Stomach (tissue), 9 donors: ENCODE data around the gene NCOA3. TPM values are rescaled to one million over a fixed set of nuclear protein-coding genes. Genes with fewer than 3 reads are reported as not detected.
A peak's percentile ranks its signal among the peaks of the same experiment; 100 is the strongest.

Experiments used
- DNase-seq, 2 donors: peaks; one replicate each; pipeline versions ENCODE4 v3.0.0 to v3.0.0-alpha.2; 2013 to 2019
- H3K27ac ChIP-seq, 5 donors: fragments of 200-600 bp in 4 of 5; sonication (generic) in 4 of 5; one replicate each; pipeline ENCODE4 v1.5.1; 2013 to 2019; ENCODE audit warnings: mild to moderate bottlenecking in 1 of 5, moderate library complexity in 1 of 5
- H3K27me3 ChIP-seq, 3 donors: fragments of 200-600 bp; sonication (generic); one replicate each; pipeline ENCODE4 v1.5.1; 2017 to 2019; ENCODE audit warnings: mixed run types in 1 of 3
- H3K36me3 ChIP-seq, 4 donors: fragments of 200-600 bp; sonication (generic); 1 replicate in 3 of 4; 2 replicates in 1 of 4; pipeline ENCODE4 v1.5.1; 2016 to 2019
- H3K4me1 ChIP-seq, 4 donors: fragments of 200-600 bp; sonication (generic); one replicate each; pipeline ENCODE4 v1.5.1; 2016 to 2019
- H3K4me3 ChIP-seq, 4 donors: fragments of 200-600 bp; sonication (generic) in 3 of 4; one replicate each; pipeline ENCODE4 v1.5.1; 2016 to 2019; ENCODE audit warnings: mild to moderate bottlenecking in 1 of 4
- H3K9me3 ChIP-seq, 4 donors: fragments of 200-600 bp; sonication (generic); one replicate each; pipeline ENCODE4 v1.5.1; 2016 to 2019
- EP300 ChIP-seq: sonication (generic); formaldehyde crosslinking; IDR thresholded peaks from one replicate; pipeline ENCODE4 v1.6.1; 2017; ENCODE audit warnings: antibody characterized with exemption
- POLR2A ChIP-seq, 4 donors: fragments of 450-650 bp; IDR thresholded peaks; one replicate each; pipeline ENCODE4 v1.6.1; 2016; ENCODE audit warnings: antibody characterized with exemption in 4 of 4, control low read depth in 2 of 4, mild to moderate bottlenecking in 1 of 4, moderate library complexity in 1 of 4
- POLR2AphosphoS5 ChIP-seq, 3 donors: sonication (generic); formaldehyde crosslinking; IDR thresholded peaks; one replicate each; pipeline ENCODE4 v1.6.1; 2016; ENCODE audit warnings: antibody characterized with exemption in 3 of 3
- WGBS, 5 donors: extraction: QIAGEN DNeasy Blood & Tissue Kit in 3 of 5; methylation state at CpG; one replicate each; pipeline versions ENCODE4 v1.1.5 to v1.1.7; 2013 to 2018; 5-methylcytosine and 5-hydroxymethylcytosine counted together
- intact Hi-C: fragments of 100-400 bp; cut with DNase I; formaldehyde crosslinking; loops from one replicate; pipeline ENCODE4 v1.15.1; 2023; ENCODE audit warnings: low total_unique reads
- polyA plus RNA-seq, 3 donors: library from polyadenylated mRNA; stranded (reverse); fragments of 200-250 nt; gene quantifications; one replicate each; pipeline ENCODE4 v1.2.3, GENCODE V29; 2013
- total RNA-seq, 5 donors: library from RNA; depleted of rRNA; stranded (reverse); fragments of >200 nt; gene quantifications; one replicate each; pipeline versions ENCODE4 v1.1.0 to v1.2.3, GENCODE V29; 2014 to 2016
- TF ChIP-seq, protein P1 (sequence below), 7 experiments: fragments of 450-650 bp in 4 of 7; fragments of 200-600 bp in 3 of 7; sonication (generic) in 3 of 7; IDR thresholded peaks; one replicate each; pipeline ENCODE4 v1.5.1; 2016 to 2019; ENCODE audit warnings: antibody characterized with exemption in 7 of 7, control low read depth in 2 of 7, mild to moderate bottlenecking in 1 of 7
- donor health status: healthy with polysubstance abuse.
- donor health status: Bipolar disorder and iron deficiency.
- donor health status: healthy.

The NCOA3 gene
- total and polyA plus RNA-seq, 8 donors = 4.1 to 60.8 (median 16.3) TPM

DNA sequence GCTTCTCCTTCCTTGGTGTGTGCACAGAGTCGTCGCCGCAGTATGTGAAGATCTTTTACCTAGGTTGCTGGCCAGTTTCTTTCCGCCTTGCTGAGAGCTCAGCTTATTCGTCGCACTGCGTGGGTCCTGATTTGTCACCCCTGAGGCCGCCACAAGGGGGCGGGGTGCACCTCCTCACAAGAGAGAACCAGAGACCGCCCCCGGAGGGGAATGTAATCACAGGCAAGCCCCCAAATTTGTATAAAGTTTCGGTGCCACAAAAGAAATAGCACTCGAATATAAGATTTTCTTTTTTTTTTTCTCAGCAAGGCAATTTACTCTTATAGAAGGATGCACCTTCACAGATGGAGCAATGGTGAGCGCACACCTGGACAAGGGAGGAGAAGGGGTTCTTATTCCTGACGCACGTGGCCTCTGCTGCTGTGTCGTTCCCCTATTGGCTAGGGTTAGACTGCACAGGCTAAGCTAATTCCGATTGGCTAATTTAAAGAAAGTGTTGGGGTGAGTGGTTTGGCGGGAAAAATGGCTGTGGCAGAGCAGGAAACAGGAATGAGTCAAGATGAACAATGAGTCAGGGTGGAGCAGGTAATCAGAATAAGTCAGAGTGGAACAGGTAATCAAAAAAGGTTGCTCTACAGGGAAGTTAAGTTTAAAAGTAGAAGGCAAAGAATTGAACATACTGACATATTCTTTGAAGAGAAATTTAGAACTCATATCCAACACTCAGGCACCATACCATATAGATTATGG lies 19.5 kb downstream of the NCOA3 start:
- Histone ChIP-seq H3K4me3 (no peak overlapping the region), H3K4me1 (peaks cover 0 to 22% (median 7%) of the 10 kb centered on the region in 4 donors), H3K9me3 (peaks cover 0 to 17% (median 11%) of the 10 kb centered on the region in 4 donors), H3K27ac (no peak overlapping the region), H3K36me3 (peaks cover 5 to 27% (median 18%) of the 10 kb centered on the region in 4 donors), H3K27me3 (no peaks in the 10 kb centered on the region)
- 96 to 98% (median 97%) methylated on average over 19 of the region's 19 CpGs for WGBS, 5 donors
- intact Hi-C loops = no loop called here
- no peak for DNase-seq
- TF ChIP-seq, protein P1, sequence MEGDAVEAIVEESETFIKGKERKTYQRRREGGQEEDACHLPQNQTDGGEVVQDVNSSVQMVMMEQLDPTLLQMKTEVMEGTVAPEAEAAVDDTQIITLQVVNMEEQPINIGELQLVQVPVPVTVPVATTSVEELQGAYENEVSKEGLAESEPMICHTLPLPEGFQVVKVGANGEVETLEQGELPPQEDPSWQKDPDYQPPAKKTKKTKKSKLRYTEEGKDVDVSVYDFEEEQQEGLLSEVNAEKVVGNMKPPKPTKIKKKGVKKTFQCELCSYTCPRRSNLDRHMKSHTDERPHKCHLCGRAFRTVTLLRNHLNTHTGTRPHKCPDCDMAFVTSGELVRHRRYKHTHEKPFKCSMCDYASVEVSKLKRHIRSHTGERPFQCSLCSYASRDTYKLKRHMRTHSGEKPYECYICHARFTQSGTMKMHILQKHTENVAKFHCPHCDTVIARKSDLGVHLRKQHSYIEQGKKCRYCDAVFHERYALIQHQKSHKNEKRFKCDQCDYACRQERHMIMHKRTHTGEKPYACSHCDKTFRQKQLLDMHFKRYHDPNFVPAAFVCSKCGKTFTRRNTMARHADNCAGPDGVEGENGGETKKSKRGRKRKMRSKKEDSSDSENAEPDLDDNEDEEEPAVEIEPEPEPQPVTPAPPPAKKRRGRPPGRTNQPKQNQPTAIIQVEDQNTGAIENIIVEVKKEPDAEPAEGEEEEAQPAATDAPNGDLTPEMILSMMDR (IDR thresholded peaks at IDR 0.05) = no peak

DNA sequence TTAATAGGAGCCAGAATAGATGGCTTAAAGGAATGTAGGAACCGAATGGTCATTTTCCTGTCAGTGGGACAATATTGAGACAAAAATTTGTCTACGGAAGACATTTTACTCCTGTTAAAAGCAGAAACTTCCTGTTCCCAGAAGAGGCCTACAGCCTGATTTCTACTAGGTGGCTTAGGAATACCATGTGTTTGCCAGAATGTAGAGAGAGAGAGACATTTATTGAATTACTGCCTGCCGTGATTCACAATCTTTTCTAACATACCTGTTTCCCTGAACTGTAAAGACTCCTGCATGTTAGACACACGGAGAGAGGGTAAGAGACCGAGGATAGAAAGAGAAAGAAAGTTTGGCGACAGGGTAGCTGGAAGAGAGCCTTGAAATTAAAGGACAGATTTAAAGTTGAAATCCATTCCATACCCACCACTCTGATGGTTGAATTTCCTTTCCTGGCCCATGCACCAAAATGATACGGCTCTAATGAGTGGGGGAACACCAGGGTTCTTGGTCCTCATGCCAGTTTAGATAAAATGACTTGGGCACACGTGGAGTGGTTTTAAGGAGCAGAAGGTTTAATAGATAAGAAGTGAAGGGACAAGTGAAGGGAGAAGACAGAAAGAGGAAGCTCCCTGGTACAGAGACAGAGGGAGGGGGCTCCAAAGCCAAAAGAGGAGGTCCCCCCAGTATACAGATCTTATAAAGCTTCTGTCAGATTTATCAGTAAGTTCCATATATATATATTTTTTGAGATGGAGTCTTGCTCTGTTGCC lies 22.5 kb downstream of the NCOA3 start:
- 55 to 73% (median 67%) methylated on average over 8 of the region's 8 CpGs for WGBS, 5 donors

DNA sequence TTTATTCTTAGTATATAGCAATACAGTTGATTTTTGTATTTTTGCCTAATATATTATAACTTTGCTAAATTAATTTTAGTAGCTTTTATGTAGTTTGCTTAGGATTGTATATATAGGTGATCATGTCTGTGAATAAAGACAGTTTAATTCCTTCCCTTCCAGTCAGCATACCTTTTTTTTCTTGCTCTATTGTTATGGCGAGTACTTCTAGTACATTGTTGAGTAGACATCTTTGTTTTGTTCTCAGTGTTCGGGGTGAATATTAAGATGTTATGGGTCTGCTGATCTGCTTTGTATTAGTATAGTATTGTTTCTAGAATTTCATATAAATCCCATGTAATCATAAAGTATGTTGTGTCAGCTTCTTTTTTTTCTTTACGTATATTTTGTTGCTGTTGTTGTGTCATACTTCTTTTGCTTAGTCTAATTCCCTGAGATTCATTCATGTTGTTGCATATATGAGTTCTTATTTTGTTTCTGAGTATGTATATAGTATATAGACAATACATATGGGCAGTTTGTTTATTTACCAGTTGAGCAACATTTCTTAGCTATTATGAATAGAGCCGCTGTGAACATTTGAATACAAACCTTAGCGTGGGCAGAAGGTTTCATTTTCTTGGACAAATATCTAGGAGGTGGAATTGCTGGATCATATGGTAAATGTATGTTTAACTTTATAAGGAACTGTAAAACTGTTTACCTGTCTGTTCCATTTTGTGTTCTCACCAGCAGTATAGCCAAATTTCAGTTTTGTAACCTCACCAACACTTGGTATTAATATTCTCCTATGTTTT lies 25.5 kb downstream of the NCOA3 start:
- H3K9me3 ChIP-seq = peaks cover 0 to 9% (median 7%) of the 10 kb centered on the region in 4 donors
- TF ChIP-seq EP300 (no peak), POLR2AphosphoS5 (IDR thresholded peaks at IDR 0.05) (no peak), POLR2A (IDR thresholded peaks at IDR 0.05) (no peak)
- TF ChIP-seq, protein P1 (IDR thresholded peaks at IDR 0.05) = no peak
- no peaks in the 10 kb centered on the region for H3K27me3 ChIP-seq
- H3K4me3 ChIP-seq = no peak overlapping the region
- H3K4me1 ChIP-seq = peaks cover 0 to 39% (median 13%) of the 10 kb centered on the region in 4 donors
- H3K36me3 ChIP-seq = peaks cover 0 to 5% (median 0%) of the 10 kb centered on the region in 4 donors
- DNase-seq = no peak
- H3K27ac ChIP-seq = no peak overlapping the region
- WGBS, 5 donors = 94 to 98% (median 97%) methylated on average over 5 of the region's 5 CpGs
- intact Hi-C loops = no loop called here

More for the DNA sequence above, 22.5 kb downstream of the NCOA3 start:
- peaks cover 5 to 19% (median 15%) of the 10 kb centered on the region in 4 donors for H3K36me3 ChIP-seq
- no peak overlapping the region for H3K4me3 ChIP-seq
- DNase-seq = no peak
- TF ChIP-seq POLR2A (IDR thresholded peaks at IDR 0.05) (no peak), EP300 (no peak), POLR2AphosphoS5 (IDR thresholded peaks at IDR 0.05) (no peak)
- TF ChIP-seq, protein P1 (IDR thresholded peaks at IDR 0.05) = no peak
- no peaks in the 10 kb centered on the region for H3K27me3 ChIP-seq
- intact Hi-C loops = no loop called here
- H3K27ac ChIP-seq = peak overlapping the region in 1 of 5 donors; percentile 56
- H3K9me3 ChIP-seq = peaks cover 0 to 25% (median 18%) of the 10 kb centered on the region in 4 donors
- peaks cover 0 to 19% (median 8%) of the 10 kb centered on the region in 4 donors for H3K4me1 ChIP-seq

DNA sequence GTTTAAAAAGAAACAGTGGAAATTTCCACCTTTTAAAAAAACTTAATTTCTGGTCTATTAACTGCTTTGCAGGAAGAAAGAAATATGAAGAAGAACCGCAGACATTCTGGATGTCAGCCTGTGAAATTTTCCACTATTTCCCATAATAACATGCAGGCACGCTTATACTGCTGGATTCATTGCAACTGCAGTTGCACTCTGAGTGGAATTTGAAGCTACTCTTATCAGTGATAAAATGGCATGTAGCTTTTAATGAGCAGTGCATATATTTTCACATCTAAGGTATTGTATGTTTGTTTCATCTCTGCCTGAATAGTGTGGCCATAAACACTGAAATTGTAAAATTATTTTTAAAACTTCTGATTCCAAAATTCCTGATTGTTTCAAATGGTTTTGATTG lies 28.2 kb downstream of the NCOA3 start:
- Histone ChIP-seq H3K9me3 (peaks cover 0 to 9% (median 7%) of the 10 kb centered on the region in 4 donors), H3K4me1 (peaks cover 0 to 22% (median 10%) of the 10 kb centered on the region in 4 donors), H3K4me3 (no peak overlapping the region), H3K36me3 (peaks cover 0 to 5% (median 0%) of the 10 kb centered on the region in 4 donors), H3K27me3 (no peaks in the 10 kb centered on the region), H3K27ac (no peak overlapping the region)
- intact Hi-C loops = no loop called here
- DNase-seq = no peak
- 71 to 80% (median 76%) methylated on average over 2 of the region's 2 CpGs for whole genome bisulfite sequencing, 5 donors
- TF ChIP-seq, protein P1 (IDR thresholded peaks at IDR 0.05) = no peak
- TF ChIP-seq POLR2A (IDR thresholded peaks at IDR 0.05) = no peak
- TF ChIP-seq EP300 = no peak
- no peak for TF ChIP-seq POLR2AphosphoS5 (IDR thresholded peaks at IDR 0.05)
